Measurements from ENCODE around the gene KRT17. TPM values are rescaled to one million over a fixed set of nuclear protein-coding genes. Genes with fewer than 3 reads are reported as not detected.
A peak's percentile ranks its signal among the peaks of the same experiment; 100 is the strongest.

The KRT17 gene
- total RNA-seq, 4 donors from 2014 or later = 0.70 to 12.6 TPM; not detected in 2

DNA sequence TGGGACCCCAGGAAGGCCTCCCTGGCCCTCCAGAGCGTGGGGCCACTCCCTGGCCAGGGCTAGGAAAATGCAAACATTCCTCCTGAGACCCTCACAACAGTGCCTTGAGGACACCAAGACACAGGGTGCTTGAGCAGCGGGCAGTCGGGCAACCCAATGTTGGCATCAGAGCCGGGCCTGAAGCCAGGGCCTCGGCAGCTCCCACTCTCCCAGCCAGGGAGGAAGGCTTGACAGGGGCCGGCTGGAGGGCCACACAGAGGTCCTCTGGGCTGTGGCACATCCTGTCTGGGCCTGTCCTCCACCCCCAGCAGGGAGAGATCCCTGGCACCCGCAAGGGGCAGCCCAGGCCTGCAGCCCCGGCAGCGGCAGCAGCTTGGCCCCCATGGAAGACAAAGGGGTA, 12.3 kb upstream of the KRT17 start:
- H3K27me3 ChIP-seq = no peaks in the 10 kb centered on the region
- TF ChIP-seq, protein P1, sequence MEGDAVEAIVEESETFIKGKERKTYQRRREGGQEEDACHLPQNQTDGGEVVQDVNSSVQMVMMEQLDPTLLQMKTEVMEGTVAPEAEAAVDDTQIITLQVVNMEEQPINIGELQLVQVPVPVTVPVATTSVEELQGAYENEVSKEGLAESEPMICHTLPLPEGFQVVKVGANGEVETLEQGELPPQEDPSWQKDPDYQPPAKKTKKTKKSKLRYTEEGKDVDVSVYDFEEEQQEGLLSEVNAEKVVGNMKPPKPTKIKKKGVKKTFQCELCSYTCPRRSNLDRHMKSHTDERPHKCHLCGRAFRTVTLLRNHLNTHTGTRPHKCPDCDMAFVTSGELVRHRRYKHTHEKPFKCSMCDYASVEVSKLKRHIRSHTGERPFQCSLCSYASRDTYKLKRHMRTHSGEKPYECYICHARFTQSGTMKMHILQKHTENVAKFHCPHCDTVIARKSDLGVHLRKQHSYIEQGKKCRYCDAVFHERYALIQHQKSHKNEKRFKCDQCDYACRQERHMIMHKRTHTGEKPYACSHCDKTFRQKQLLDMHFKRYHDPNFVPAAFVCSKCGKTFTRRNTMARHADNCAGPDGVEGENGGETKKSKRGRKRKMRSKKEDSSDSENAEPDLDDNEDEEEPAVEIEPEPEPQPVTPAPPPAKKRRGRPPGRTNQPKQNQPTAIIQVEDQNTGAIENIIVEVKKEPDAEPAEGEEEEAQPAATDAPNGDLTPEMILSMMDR (IDR thresholded peaks at IDR 0.05) = no peak
- TF ChIP-seq POLR2A (IDR thresholded peaks at IDR 0.05) = no peak
- no peaks in the 10 kb centered on the region for H3K4me1 ChIP-seq
- no peaks in the 10 kb centered on the region for H3K36me3 ChIP-seq
- H3K27ac ChIP-seq = no peak overlapping the region
- no peaks in the 10 kb centered on the region for H3K9me3 ChIP-seq
- no peak for DNase-seq
- H3K4me3 ChIP-seq = no peak overlapping the region
- intact Hi-C loops (cut with DNase I; ENCODE audit: low total_unique reads) = no loop called here

- Histone ChIP-seq H3K4me1 (no peaks in the 10 kb centered on the region), H3K27me3 (no peaks in the 10 kb centered on the region), H3K4me3 (no peak overlapping the region), H3K9me3 (no peaks in the 10 kb centered on the region), H3K36me3 (no peaks in the 10 kb centered on the region), H3K27ac (no peak overlapping the region)
- TF ChIP-seq, protein P1 (IDR thresholded peaks at IDR 0.05) = no peak
- TF ChIP-seq POLR2A (IDR thresholded peaks at IDR 0.05) = no peak
- intact Hi-C loops (cut with DNase I; ENCODE audit: low total_unique reads) = no loop called here
- peak in 1 of 2 donors; percentile 24 for DNase-seq
Measured at GRCh38 chr17:41635121-41636097, 11.0 kb upstream of the KRT17 start.

GRCh38 chr17:41634639-41635038, 10.3 kb upstream of the KRT17 start:
- no peak overlapping the region for H3K27ac ChIP-seq

GRCh38 chr17:41633556-41634199, 9.3 kb upstream of the KRT17 start:
- H3K36me3 ChIP-seq = no peaks in the 10 kb centered on the region
- no peaks in the 10 kb centered on the region for H3K9me3 ChIP-seq
- no peak for DNase-seq
- H3K4me1 ChIP-seq = no peaks in the 10 kb centered on the region
- no peaks in the 10 kb centered on the region for H3K27me3 ChIP-seq
- H3K27ac ChIP-seq = no peak overlapping the region
- no peak overlapping the region for H3K4me3 ChIP-seq
- intact Hi-C loops (cut with DNase I; ENCODE audit: low total_unique reads) = no loop called here
- TF ChIP-seq, protein P1 (IDR thresholded peaks at IDR 0.05) = no peak
- no peak for TF ChIP-seq POLR2A (IDR thresholded peaks at IDR 0.05)

More at GRCh38 chr17:41634639-41635038, 10.3 kb upstream of the KRT17 start:
- Histone ChIP-seq H3K36me3 (no peaks in the 10 kb centered on the region), H3K27me3 (no peaks in the 10 kb centered on the region), H3K9me3 (no peaks in the 10 kb centered on the region), H3K4me1 (no peaks in the 10 kb centered on the region), H3K4me3 (no peak overlapping the region)
- TF ChIP-seq POLR2A (IDR thresholded peaks at IDR 0.05) = no peak
- TF ChIP-seq, protein P1 (IDR thresholded peaks at IDR 0.05) = no peak
- no peak for DNase-seq
- intact Hi-C loops (cut with DNase I; ENCODE audit: low total_unique reads) = no loop called here
